Chondrocyte (in vitro differentiated cells): ENCODE data around the gene SDK2. TPM values are rescaled to one million over a fixed set of nuclear protein-coding genes. Genes with fewer than 3 reads are reported as not detected.

ENCODE experiments used
- DNase-seq: peaks from one replicate; pipeline ENCODE4 v3.0.0; 2021; ENCODE audit warnings: mixed read lengths, low spot score
- H3K27ac Mint-ChIP-seq: one replicate; pipeline ENCODE4 v1.8.0; 2021; ENCODE audit warnings: mild to moderate bottlenecking, moderate library complexity, mixed read lengths; ENCODE audit not compliant: unreplicated experiment
- H3K27me3 Mint-ChIP-seq: 2 replicates; pipeline ENCODE4 v1.8.0; 2021; ENCODE audit warnings: low read depth, mixed read lengths
- H3K36me3 Mint-ChIP-seq: 2 replicates; pipeline ENCODE4 v1.8.0; 2021; ENCODE audit warnings: low read depth, mixed read lengths
- H3K4me1 Mint-ChIP-seq: 2 replicates; pipeline ENCODE4 v1.8.0; 2021; ENCODE audit warnings: low read depth, mild to moderate bottlenecking, mixed read lengths
- H3K4me3 Mint-ChIP-seq: one replicate; pipeline ENCODE4 v1.8.0; 2021; ENCODE audit warnings: mild to moderate bottlenecking, moderate library complexity, mixed read lengths; ENCODE audit not compliant: unreplicated experiment
- H3K9me3 Mint-ChIP-seq: 2 replicates; pipeline ENCODE4 v1.8.0; 2021; ENCODE audit warnings: low read depth, mixed read lengths
- total RNA-seq: library from RNA; stranded (reverse); gene quantifications from 3 replicates; pipeline ENCODE4 v1.2.1, GENCODE V29; 2021
- TF ChIP-seq, protein P1 (sequence below): fragments of 200-600 bp; sonication (generic); IDR thresholded peaks from 2 replicates; pipeline ENCODE4 v1.5.0; 2021; ENCODE audit warnings: antibody characterized with exemption, mild to moderate bottlenecking, moderate library complexity

Gene SDK2
- total RNA-seq, 1 donor from 2014 or later = 15.8 TPM

- Mint-ChIP-seq H3K27me3 (no peaks in the 10 kb centered on the region), H3K27ac (peak overlapping the region; percentile 98), H3K4me1 (peaks cover 60% of the 10 kb centered on the region), H3K9me3 (no peaks in the 10 kb centered on the region), H3K36me3 (no peaks in the 10 kb centered on the region), H3K4me3 (no peak overlapping the region)
- DNase-seq = no peak
- TF ChIP-seq, protein P1, sequence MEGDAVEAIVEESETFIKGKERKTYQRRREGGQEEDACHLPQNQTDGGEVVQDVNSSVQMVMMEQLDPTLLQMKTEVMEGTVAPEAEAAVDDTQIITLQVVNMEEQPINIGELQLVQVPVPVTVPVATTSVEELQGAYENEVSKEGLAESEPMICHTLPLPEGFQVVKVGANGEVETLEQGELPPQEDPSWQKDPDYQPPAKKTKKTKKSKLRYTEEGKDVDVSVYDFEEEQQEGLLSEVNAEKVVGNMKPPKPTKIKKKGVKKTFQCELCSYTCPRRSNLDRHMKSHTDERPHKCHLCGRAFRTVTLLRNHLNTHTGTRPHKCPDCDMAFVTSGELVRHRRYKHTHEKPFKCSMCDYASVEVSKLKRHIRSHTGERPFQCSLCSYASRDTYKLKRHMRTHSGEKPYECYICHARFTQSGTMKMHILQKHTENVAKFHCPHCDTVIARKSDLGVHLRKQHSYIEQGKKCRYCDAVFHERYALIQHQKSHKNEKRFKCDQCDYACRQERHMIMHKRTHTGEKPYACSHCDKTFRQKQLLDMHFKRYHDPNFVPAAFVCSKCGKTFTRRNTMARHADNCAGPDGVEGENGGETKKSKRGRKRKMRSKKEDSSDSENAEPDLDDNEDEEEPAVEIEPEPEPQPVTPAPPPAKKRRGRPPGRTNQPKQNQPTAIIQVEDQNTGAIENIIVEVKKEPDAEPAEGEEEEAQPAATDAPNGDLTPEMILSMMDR = no peak
Measured at GRCh38 chr17:73305845-73306836, 338.1 kb downstream of the SDK2 start.

GRCh38 chr17:73304971-73305812, 339.1 kb downstream of the SDK2 start:
- Mint-ChIP-seq H3K27me3 (no peaks in the 10 kb centered on the region), H3K27ac (peak overlapping the region; percentile 98), H3K9me3 (no peaks in the 10 kb centered on the region), H3K4me3 (peak overlapping the region; percentile 66), H3K4me1 (peaks cover 60% of the 10 kb centered on the region), H3K36me3 (no peaks in the 10 kb centered on the region)
- no peak for DNase-seq
- TF ChIP-seq, protein P1 = peak; percentile 72

DNA sequence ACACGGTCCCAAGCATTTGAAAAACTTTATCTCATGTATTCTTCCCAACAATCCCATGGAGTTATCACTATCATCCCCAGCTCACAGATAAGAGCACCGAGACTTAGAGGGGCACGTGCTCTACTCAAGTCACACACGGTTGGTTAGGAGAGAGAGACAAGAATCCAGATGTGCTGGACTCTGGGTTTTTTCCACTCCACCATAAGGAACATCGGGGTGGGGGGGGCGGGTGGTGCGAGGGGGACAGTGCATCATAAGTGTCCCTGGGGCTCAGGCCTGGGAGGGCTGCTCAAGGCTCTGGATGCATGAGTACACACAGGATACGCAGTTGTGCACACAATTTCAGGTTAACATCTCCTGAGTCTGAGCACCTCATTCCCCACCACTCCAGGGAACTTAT, 339.8 kb downstream of the SDK2 start:
- TF ChIP-seq, protein P1 = no peak
- no peak for DNase-seq
- no peaks in the 10 kb centered on the region for H3K9me3 Mint-ChIP-seq
- peak overlapping the region; percentile 66 for H3K4me3 Mint-ChIP-seq
- H3K27ac Mint-ChIP-seq = peak overlapping the region; percentile 98
- H3K36me3 Mint-ChIP-seq = no peaks in the 10 kb centered on the region
- peaks cover 57% of the 10 kb centered on the region for H3K4me1 Mint-ChIP-seq
- H3K27me3 Mint-ChIP-seq = no peaks in the 10 kb centered on the region

- Mint-ChIP-seq H3K27ac (no peak overlapping the region), H3K36me3 (no peaks in the 10 kb centered on the region), H3K9me3 (no peaks in the 10 kb centered on the region), H3K4me3 (no peak overlapping the region), H3K27me3 (no peaks in the 10 kb centered on the region), H3K4me1 (peaks cover 53% of the 10 kb centered on the region)
- TF ChIP-seq, protein P1 = no peak
- DNase-seq = no peak
Measured at GRCh38 chr17:73302189-73302588, 342.1 kb downstream of the SDK2 start.

DNA sequence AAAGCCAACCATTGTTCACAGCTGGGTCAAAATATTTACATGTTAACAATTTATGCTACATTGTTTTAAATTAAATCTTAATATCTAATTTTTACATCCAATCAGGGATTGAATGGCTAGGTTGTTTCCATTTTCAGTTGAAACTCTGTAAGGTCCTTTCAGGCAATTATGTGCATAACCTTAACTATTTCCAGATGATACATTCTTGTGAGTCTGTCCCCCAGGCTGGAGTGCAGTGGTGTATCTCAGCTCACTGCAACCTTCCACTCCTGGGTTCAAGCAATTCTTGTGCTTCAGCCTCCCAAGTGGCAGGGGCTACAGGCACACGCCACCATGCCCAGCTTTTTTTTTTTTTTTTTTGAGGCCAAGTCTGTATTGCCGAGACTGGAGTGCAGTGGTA, 342.9 kb downstream of the SDK2 start:
- no peak overlapping the region for H3K4me3 Mint-ChIP-seq
- no peaks in the 10 kb centered on the region for H3K36me3 Mint-ChIP-seq
- no peak overlapping the region for H3K27ac Mint-ChIP-seq
- peaks cover 45% of the 10 kb centered on the region for H3K4me1 Mint-ChIP-seq
- TF ChIP-seq, protein P1 = no peak
- no peaks in the 10 kb centered on the region for H3K27me3 Mint-ChIP-seq
- no peak for DNase-seq
- H3K9me3 Mint-ChIP-seq = no peaks in the 10 kb centered on the region
